HG02610 (cell line): ENCODE results near the gene NANOGP8.

ENCODE experiments used
- ATAC-seq: cut with Tn5 transposase; IDR thresholded peaks from one replicate; pipeline ENCODE4 v1.9.1; 2021; ENCODE audit warnings: mild to moderate bottlenecking, moderate library complexity; ENCODE audit not compliant: unreplicated experiment

The NANOGP8 gene

GRCh38 chr15:35061825-35062737 is 23.0 kb downstream of the NANOGP8 start:
- ATAC-seq: peak; percentile 62

DNA sequence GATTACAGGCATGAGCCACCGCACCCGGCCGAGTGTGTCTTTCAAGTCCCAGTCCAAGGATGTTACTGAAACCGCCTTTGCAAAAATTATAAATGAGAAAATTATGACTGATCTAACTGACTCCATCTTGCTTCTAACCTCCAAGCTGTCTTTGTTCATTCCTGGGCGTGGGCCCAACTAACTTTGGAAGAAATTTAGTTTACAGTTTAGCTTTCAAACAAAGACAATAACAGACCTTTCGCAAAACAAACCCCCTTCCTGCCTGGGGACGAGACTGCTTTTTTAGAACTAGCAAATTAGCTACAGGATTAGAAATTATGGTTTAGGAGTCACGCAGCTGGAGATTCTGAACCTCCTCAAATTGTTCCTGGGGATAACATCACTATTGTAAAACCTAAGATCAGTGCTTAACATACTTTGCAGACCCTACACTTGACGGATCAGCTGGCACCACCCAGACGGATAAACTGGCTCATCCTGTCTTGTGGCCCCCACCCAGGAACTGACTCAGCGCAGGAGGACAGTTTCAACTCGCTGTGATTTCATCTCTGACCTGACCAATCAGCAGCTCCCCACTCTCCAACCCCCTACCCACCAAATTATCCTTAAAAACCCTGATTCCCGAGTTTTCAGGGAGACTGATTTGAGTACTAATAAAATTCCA is 23.8 kb downstream of the NANOGP8 start:
- no peak for ATAC-seq

- no peak for ATAC-seq
Observed at GRCh38 chr15:35060591-35060990, 24.5 kb downstream of the NANOGP8 start.

DNA sequence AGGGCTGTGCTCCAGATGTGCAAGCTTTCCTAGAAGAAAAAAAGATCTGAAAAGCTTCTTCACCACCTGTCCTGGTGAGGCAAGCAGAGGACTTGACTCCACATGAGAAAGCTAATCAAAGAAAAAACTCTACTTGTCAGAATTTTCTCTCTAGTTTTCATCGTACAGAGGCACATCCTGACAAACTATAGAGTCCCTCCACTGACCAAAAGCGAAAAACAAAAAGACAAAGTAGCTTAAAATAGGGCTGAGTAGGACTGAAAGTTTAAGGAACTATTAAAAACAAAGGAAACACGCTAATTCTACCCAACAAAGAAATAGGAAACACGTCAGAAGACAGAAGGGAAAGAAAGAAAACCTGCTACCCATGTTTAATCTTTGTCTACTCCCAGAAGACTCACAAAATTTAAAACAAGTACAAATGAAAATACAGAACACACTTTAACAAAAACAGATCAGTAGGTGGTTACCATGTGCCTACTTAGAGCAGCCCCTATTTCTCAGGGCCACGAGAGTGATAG is 26.5 kb downstream of the NANOGP8 start:
- no peak for ATAC-seq

DNA sequence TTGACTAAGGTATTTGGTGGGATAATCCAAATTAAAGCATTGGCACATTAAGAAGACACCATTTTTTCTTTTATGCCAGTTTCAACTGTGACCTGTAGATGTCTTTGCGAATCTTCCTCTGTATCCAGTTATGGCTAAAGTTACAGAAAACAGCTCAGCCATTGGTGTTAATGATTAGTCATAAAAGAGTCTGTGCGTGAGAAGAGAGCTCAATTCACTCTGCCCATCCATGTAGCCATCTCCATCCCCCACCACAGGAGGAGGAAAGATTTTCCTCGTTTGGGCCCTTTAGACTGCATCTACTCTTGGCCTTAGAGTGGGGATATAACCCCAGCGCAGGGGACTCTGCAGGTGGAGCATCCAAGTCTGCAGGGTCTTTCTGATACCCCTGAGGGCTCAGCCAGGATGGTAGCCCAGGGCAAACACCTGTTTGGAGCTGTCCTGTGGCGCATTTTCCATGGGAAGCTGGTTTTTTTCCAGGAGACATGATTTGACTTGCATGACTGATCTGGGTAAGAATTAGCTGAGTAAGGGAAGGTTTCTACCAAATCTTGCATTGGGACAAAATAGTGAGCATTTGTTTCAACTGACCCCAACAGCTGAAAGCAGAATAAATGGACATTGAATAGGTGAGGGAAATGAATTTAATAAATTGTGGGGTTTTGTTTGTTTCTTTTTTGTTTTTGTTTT is 29.5 kb downstream of the NANOGP8 start:
- no peak for ATAC-seq

DNA sequence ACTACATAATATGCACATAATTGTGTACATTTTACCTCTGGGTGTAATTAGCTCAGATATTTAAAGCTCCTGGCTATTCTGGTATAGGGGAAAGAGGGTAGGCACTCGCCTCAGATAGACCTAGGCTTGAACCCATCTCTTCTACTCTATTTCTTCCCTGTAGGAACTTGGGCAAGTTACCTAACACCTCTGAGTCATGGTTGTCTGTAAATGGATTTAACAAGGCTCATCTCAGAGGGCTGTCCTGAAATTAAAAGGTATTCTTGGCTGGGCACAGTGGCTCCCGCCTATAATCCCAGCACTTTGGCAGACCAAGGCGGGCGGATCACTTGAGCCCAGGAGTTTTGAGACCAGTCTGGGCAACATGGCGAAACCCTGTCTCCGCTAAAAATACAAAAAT is 30.7 kb downstream of the NANOGP8 start:
- no peak for ATAC-seq

DNA sequence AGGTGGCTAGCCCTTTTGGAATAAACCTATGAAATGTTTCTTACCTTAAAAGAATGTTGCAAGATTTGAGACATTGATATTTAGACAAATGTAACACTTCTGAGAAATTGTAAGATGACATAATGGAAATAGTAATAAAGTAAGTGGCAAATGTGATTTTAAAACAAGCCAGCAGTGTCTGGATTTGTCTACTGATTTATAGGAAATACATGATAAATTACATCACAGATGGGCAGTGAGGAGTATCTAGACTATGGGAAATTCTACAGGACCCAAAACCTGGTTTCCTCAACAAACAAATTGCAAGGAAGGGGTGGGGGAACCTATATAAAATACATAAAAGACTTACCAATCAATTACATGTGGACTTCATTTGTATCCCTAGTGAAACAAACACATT is 37.1 kb downstream of the NANOGP8 start:
- ATAC-seq: no peak

GRCh38 chr15:35047528-35047927 is 37.6 kb downstream of the NANOGP8 start:
- no peak for ATAC-seq

- no peak for ATAC-seq
Observed at GRCh38 chr15:35043373-35044095, 41.6 kb downstream of the NANOGP8 start.

DNA sequence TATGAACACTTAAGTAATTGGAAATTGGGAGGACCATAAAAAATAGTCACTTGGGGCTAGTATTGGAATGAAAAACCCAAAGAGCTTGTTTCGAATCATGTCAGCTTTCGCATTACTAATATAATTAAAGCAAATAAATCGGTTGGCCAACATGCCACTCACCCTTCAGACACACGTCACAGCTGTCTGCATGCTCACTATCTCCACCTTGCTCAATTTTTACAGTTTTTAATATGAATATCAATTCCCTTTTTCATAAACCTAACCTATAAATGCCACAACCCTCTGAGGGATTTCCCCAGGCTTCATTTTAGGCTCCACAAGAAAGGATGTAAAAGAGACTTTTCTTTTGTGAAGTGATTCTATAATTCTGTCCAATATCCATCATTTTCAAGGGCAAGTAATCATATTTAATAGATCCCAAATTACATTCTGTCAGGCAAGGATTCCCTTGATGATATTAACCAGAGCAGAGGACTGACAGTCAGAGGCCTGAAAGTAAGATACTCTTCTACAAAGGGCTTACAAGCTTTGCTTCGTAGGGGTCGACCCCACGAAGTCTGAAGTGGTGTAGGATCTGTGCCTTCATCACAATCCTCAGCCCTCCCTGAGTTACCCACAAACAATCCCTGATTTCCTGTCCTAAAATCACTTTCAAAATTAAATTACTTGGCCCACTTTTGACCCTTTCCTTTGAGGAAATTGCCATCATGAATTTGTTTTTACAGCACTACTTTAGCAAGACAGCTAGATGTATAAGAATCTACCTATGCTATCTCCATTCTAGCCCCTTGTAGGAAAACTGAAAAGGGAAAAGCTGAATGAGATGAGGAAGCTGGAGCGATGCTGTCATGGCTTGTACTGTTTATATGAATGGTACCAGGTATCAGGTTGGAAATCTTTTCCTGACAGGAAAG is 44.5 kb downstream of the NANOGP8 start:
- no peak for ATAC-seq

GRCh38 chr15:35038626-35039451 is 46.3 kb downstream of the NANOGP8 start:
- no peak for ATAC-seq
